NAMALWA (cell line): ENCODE data around the gene KLHL1.

ENCODE experiments used
- DNase-seq: peaks from one replicate; pipeline ENCODE4 v3.0.0-alpha.2; 2015; ENCODE audit warnings: low spot score

KLHL1 gene

GRCh38 chr13:69681722-69682121 lies 426.5 kb downstream of the KLHL1 start:
- no peak for DNase-seq

DNA sequence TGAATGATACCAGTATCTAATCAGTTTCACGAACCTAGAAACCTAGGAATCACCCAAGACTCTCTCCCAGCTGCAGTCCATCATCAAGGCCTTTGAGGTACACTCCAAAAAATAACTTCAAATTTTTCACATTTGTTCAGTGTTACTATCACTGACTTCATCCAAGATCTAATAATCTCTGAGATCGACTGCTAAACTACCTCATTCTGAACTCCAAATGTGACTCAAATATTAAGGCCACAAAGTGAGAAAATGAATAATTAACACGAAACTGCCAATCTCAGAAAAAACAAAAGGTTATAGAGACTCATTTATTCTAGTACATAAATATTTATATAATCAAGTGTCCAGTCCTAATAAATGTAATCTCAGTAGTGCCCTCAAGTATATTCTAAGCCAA lies 430.9 kb downstream of the KLHL1 start:
- DNase-seq = no peak

DNA sequence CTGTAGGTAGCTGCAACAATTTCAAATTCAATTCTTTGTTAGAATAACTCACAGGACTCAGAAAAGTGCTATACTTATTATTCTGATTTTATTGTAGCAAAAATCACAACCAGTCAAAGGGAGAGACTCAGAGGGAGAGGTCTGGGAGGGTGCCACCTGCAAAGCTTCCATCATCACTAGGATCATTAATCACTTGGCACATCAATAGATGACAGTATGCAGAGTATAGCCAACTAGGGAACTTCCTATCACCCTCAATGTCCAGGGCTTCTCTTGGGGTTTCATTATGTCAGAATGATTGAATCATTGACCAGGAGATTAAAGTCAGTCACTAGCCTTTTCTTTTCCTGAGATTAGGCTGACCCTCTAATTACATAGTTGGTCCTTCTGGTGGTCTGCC lies 432.0 kb downstream of the KLHL1 start:
- DNase-seq = no peak

GRCh38 chr13:69660155-69660554 lies 448.1 kb downstream of the KLHL1 start:
- DNase-seq = no peak

DNA sequence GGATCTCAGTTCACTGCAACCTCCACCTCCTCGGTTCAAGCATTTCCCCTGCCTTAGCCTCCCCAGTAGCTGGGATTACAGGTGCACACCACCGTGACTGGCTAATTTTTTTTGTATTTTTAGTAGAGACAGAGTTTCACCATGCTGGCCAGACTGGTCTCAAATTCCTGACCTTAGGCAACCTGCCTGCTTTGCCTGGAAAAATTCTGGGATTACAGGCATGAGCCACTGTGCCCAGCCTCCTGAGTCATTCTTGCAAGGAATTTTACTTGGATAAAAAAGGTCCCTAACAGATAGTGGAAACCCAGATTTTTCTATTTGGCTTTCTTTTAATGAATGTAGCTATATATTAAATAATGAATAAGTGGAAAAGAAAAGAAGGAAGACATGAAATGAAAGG lies 450.6 kb downstream of the KLHL1 start:
- no peak for DNase-seq

DNA sequence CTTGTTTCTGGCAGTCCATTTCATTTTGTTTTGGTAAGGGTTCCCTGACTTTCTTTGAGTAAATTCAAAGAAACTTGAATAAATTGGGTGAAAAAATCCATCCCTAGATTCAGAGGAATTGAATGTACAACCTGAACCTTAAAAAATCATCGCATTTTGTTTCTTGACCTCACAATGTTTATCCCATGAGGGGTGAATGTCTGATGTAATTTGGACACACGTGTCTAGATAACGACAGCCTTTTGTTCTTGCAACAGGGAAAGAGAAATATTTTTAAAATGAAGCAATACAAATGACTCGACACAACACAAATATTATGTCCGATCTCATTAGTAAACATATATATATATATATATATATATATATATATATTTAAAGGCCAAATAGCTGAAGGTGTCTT lies 453.9 kb downstream of the KLHL1 start:
- DNase-seq = no peak
